CD14-positive monocyte (primary cell): ENCODE measurements around the gene DAB2IP. TPM values are rescaled to one million over a fixed set of nuclear protein-coding genes. Genes with fewer than 3 reads are reported as not detected.

Experiments
- DNase-seq, 3 donors: peaks; one replicate each; pipeline ENCODE4 v3.0.0-alpha.2; 2011 to 2022
- H2AFZ ChIP-seq: 2 replicates; pipeline ENCODE4 v1.6.0; 2012; ENCODE audit warnings: mild to moderate bottlenecking, low read depth, low read length, inconsistent platforms; ENCODE audit not compliant: insufficient read depth, poor library complexity, severe bottlenecking
- H3K27ac ChIP-seq, 2 donors: 1 replicate in 1 of 2; 2 replicates in 1 of 2; pipeline ENCODE4 v1.5.1; 2012 to 2013; ENCODE audit warnings: low read length in 2 of 2, control low read depth in 1 of 2, inconsistent platforms in 1 of 2, low read depth in 1 of 2, mild to moderate bottlenecking in 1 of 2
- H3K27me3 ChIP-seq, 2 donors: one replicate each; pipeline versions ENCODE4 v1.6.0 to v1.6.1; 2011 to 2013; ENCODE audit warnings: low read length in 2 of 2; ENCODE audit not compliant: control insufficient read depth in 2 of 2, insufficient read depth in 2 of 2
- H3K36me3 ChIP-seq, 2 donors: replicated peaks in 1 of 2; 1 replicate in 1 of 2; 2 replicates in 1 of 2; pipeline versions ENCODE4 v1.5.1 to v1.6.1; 2012 to 2013; ENCODE audit warnings: low read length in 2 of 2, control low read depth in 1 of 2, inconsistent platforms in 1 of 2, mild to moderate bottlenecking in 1 of 2; ENCODE audit not compliant: insufficient read depth in 2 of 2, control insufficient read depth in 1 of 2
- H3K4me1 ChIP-seq, 2 donors: 1 replicate in 1 of 2; 2 replicates in 1 of 2; pipeline versions ENCODE4 v1.5.1 to v1.6.1; 2012 to 2013; ENCODE audit warnings: low read length in 2 of 2, control low read depth in 1 of 2, inconsistent platforms in 1 of 2, mild to moderate bottlenecking in 1 of 2, moderate library complexity in 1 of 2; ENCODE audit not compliant: insufficient read depth in 2 of 2, control insufficient read depth in 1 of 2
- H3K4me2 ChIP-seq: replicated peaks from 2 replicates; pipeline ENCODE3; 2012; ENCODE audit warnings: low read length, moderate library complexity, mild to moderate bottlenecking; ENCODE audit not compliant: poor library complexity, severe bottlenecking; ENCODE audit errors: extremely low read depth
- H3K4me3 ChIP-seq, 3 experiments: fragments of 200-600 bp in 1 of 3; sonication (generic) in 1 of 3; replicated peaks in 1 of 3; 1 replicate in 2 of 3; 2 replicates in 1 of 3; pipeline ENCODE4 v1.5.1; 2011 to 2013; ENCODE audit warnings: low read length in 3 of 3, mild to moderate bottlenecking in 3 of 3, control low read depth in 2 of 3, low read depth in 2 of 3, inconsistent platforms in 1 of 3, moderate library complexity in 1 of 3
- H3K79me2 ChIP-seq: 2 replicates; pipeline ENCODE4 v1.6.0; 2012; ENCODE audit warnings: mild to moderate bottlenecking, control low read depth, inconsistent platforms, low read length, moderate library complexity; ENCODE audit not compliant: insufficient read depth
- H3K9ac ChIP-seq: 2 replicates; pipeline ENCODE4 v1.6.0; 2017; ENCODE audit warnings: low read length, mild to moderate bottlenecking; ENCODE audit not compliant: insufficient read depth, poor library complexity, severe bottlenecking
- H3K9me3 ChIP-seq, 2 donors: replicated peaks in 1 of 2; 1 replicate in 1 of 2; 2 replicates in 1 of 2; pipeline versions ENCODE4 v1.5.1 to v1.6.1; 2012 to 2013; ENCODE audit warnings: low read length in 2 of 2, control low read depth in 1 of 2; ENCODE audit not compliant: control insufficient read depth in 1 of 2, insufficient read depth in 1 of 2
- H4K20me1 ChIP-seq: 2 replicates; pipeline ENCODE4 v1.6.0; 2012; ENCODE audit warnings: mild to moderate bottlenecking, low read length, control low read depth, moderate library complexity; ENCODE audit not compliant: insufficient read depth
- H3K27ac Mint-ChIP-seq, 7 donors: one replicate each; pipeline ENCODE4 v1.8.0; 2020; ENCODE audit warnings: mild to moderate bottlenecking in 7 of 7, mixed read lengths in 7 of 7, moderate library complexity in 6 of 7, inconsistent platforms in 2 of 7
- H3K27me3 Mint-ChIP-seq, 3 donors: one replicate each; pipeline ENCODE4 v1.8.0; 2021 to 2022; ENCODE audit warnings: low read depth in 3 of 3, mild to moderate bottlenecking in 3 of 3, mixed read lengths in 3 of 3, moderate library complexity in 3 of 3, inconsistent platforms in 1 of 3
- H3K36me3 Mint-ChIP-seq, 2 donors: one replicate each; pipeline ENCODE4 v1.8.0; 2020; ENCODE audit warnings: mixed read lengths in 2 of 2, inconsistent platforms in 1 of 2, mild to moderate bottlenecking in 1 of 2
- H3K4me1 Mint-ChIP-seq: one replicate; pipeline ENCODE4 v1.8.0; 2020; ENCODE audit warnings: mild to moderate bottlenecking, mixed read lengths
- H3K4me3 Mint-ChIP-seq, 2 donors: one replicate each; pipeline ENCODE4 v1.8.0; 2020; ENCODE audit warnings: mild to moderate bottlenecking in 2 of 2, mixed read lengths in 2 of 2, moderate library complexity in 1 of 2
- H3K9me3 Mint-ChIP-seq, 7 donors: one replicate each; pipeline ENCODE4 v1.8.0; 2020 to 2022; ENCODE audit warnings: mixed read lengths in 7 of 7, mild to moderate bottlenecking in 6 of 7, moderate library complexity in 6 of 7, inconsistent platforms in 2 of 7
- CTCF ChIP-seq: fragments of 200-600 bp; IDR thresholded peaks from one replicate; pipeline ENCODE4 v1.8.0; 2022; ENCODE audit warnings: antibody characterized with exemption, mild to moderate bottlenecking
- WGBS: methylation state at CpG from one replicate; pipeline ENCODE4 v1.1.5; 2013; ENCODE audit warnings: missing lambda C conversion rate; ENCODE audit not compliant: insufficient coverage; 5-methylcytosine and 5-hydroxymethylcytosine counted together
- intact Hi-C, 2 donors: fragments of 100-400 bp; cut with micrococcal nuclease; formaldehyde crosslinking; loops; one replicate each; pipeline versions ENCODE4 v1.15.0 to v1.15.1; 2023
- polyA plus RNA-seq, 3 donors: library from polyadenylated mRNA; depleted of rRNA in 1 of 3; unstranded in 2 of 3; stranded (reverse) in 1 of 3; fragments of 300-500 nt in 2 of 3; fragments of >200 nt in 1 of 3; fragmentation: Illumina TruSeq in 2 of 3; gene quantifications; 1 replicate in 2 of 3; 2 replicates in 1 of 3; pipeline ENCODE4 v1.2.3, GENCODE V29; 2012 to 2021

The DAB2IP gene
- polyA plus RNA-seq, 3 donors: 0.13 TPM; not detected in 2

GRCh38 chr9:121660876-121661275 is 9.4 kb downstream of the DAB2IP start:
- H3K4me3 ChIP-seq: no peak overlapping the region
- intact Hi-C loops: no loop called here
- H3K4me2 ChIP-seq: no peak overlapping the region
- H3K9me3 ChIP-seq: no peaks in the 10 kb centered on the region
- Mint-ChIP-seq H3K4me3 (no peak overlapping the region), H3K27ac (no peak overlapping the region), H3K9me3 (no peaks in the 10 kb centered on the region), H3K4me1 (no peaks in the 10 kb centered on the region), H3K27me3 (peaks cover 11 to 27% (median 20%) of the 10 kb centered on the region in 3 donors), H3K36me3 (no peaks in the 10 kb centered on the region)
- no peak for TF ChIP-seq CTCF
- H3K9ac ChIP-seq: no peak overlapping the region
- WGBS: 89% methylated on average over 7 of the region's 8 CpGs
- no peak overlapping the region for H3K27ac ChIP-seq
- no peaks in the 10 kb centered on the region for H3K36me3 ChIP-seq
- H4K20me1 ChIP-seq: no peaks in the 10 kb centered on the region
- DNase-seq: no peak
- H3K79me2 ChIP-seq: no peaks in the 10 kb centered on the region
- H2AFZ ChIP-seq: no peak overlapping the region
- no peaks in the 10 kb centered on the region for H3K4me1 ChIP-seq
- peaks cover 0 to 18% of the 10 kb centered on the region in 2 donors for H3K27me3 ChIP-seq

GRCh38 chr9:121661328-121661727 is 9.9 kb downstream of the DAB2IP start:
- H3K4me3 Mint-ChIP-seq: no peak overlapping the region
- peaks cover 15 to 27% (median 20%) of the 10 kb centered on the region in 3 donors for H3K27me3 Mint-ChIP-seq

More at GRCh38 chr9:121661328-121661727, 9.9 kb downstream of the DAB2IP start:
- no peak overlapping the region for H3K27ac Mint-ChIP-seq
- Histone ChIP-seq H3K79me2 (no peaks in the 10 kb centered on the region), H3K27ac (no peak overlapping the region), H3K4me1 (no peaks in the 10 kb centered on the region), H4K20me1 (no peaks in the 10 kb centered on the region), H3K9me3 (no peaks in the 10 kb centered on the region), H3K36me3 (no peaks in the 10 kb centered on the region), H3K4me2 (no peak overlapping the region), H3K9ac (no peak overlapping the region), H3K4me3 (no peak overlapping the region), H3K27me3 (peaks cover 0 to 18% of the 10 kb centered on the region in 2 donors), H2AFZ (no peak overlapping the region)
- no peaks in the 10 kb centered on the region for H3K36me3 Mint-ChIP-seq
- TF ChIP-seq CTCF: no peak
- no peak for DNase-seq
- H3K4me1 Mint-ChIP-seq: no peaks in the 10 kb centered on the region
- 98% methylated on average over 5 of the region's 5 CpGs for WGBS
- no peaks in the 10 kb centered on the region for H3K9me3 Mint-ChIP-seq
- intact Hi-C loops: no loop called here
